Cardiac fibroblast (primary cell): ENCODE results near the gene BRD9.
"Not testable (repeated sequence)": the region's sequence is repeated elsewhere in the genome, so short reads cannot be mapped to it uniquely, and the experiment has no call there.

Experiments
- DNase-seq, 2 donors: peaks; one replicate each; pipeline versions ENCODE4 v3.0.0 to v3.0.0-alpha.2; 2010; ENCODE audit warnings: low read depth in 2 of 2
- H3K4me3 ChIP-seq, 2 donors: replicated peaks in 1 of 2; 1 replicate in 1 of 2; 2 replicates in 1 of 2; pipeline ENCODE4 v1.5.1; 2011; ENCODE audit warnings: low read depth in 2 of 2, low read length in 2 of 2, mild to moderate bottlenecking in 2 of 2, moderate library complexity in 1 of 2
- CTCF ChIP-seq: IDR thresholded peaks from one replicate; pipeline ENCODE4 v1.5.1; 2011; ENCODE audit warnings: low read depth, mild to moderate bottlenecking, low read length, inconsistent platforms

Gene BRD9

GRCh38 chr5:858726-859125 is 33.9 kb downstream of the BRD9 start:
- no peak overlapping the region for H3K4me3 ChIP-seq
- no peak for DNase-seq
- no peak for TF ChIP-seq CTCF

GRCh38 chr5:856531-857425 is 35.8 kb downstream of the BRD9 start:
- no peak for DNase-seq
- no peak overlapping the region for H3K4me3 ChIP-seq
- no peak for TF ChIP-seq CTCF

- no peak for TF ChIP-seq CTCF
- DNase-seq = no peak
- H3K4me3 ChIP-seq = no peak overlapping the region
Observed at GRCh38 chr5:855771-856530, 36.6 kb downstream of the BRD9 start.

GRCh38 chr5:854966-855743 is 37.4 kb downstream of the BRD9 start:
- no peak for TF ChIP-seq CTCF
- no peak overlapping the region for H3K4me3 ChIP-seq
- DNase-seq = no peak

- DNase-seq = no peak
- no peak for TF ChIP-seq CTCF
- H3K4me3 ChIP-seq = no peak overlapping the region
Observed at GRCh38 chr5:854217-854616, 38.4 kb downstream of the BRD9 start.

GRCh38 chr5:853416-854090 is 39.0 kb downstream of the BRD9 start:
- not testable (repeated sequence) for H3K4me3 ChIP-seq, DNase-seq
